Skeletal muscle cell (primary cell): ENCODE data around the gene CCDC171.
A peak's percentile ranks its signal among the peaks of the same experiment; 100 is the strongest.

Experiments used
- DNase-seq: peaks from one replicate; pipeline ENCODE4 v3.0.0-alpha.2; 2010; ENCODE audit warnings: low read depth
- H3K4me3 ChIP-seq: 2 replicates; pipeline ENCODE4 v1.5.1; 2011; ENCODE audit warnings: low read depth, mild to moderate bottlenecking, control low read depth, low read length, moderate library complexity

The CCDC171 gene

GRCh38 chr9:15942831-15943424 lies 390.1 kb downstream of the CCDC171 start:
- no peak overlapping the region for H3K4me3 ChIP-seq
- DNase-seq = no peak

GRCh38 chr9:15944341-15944740 lies 391.5 kb downstream of the CCDC171 start:
- DNase-seq = no peak
- H3K4me3 ChIP-seq = no peak overlapping the region

- no peak for DNase-seq
- H3K4me3 ChIP-seq = no peak overlapping the region
These were observed 406.8 kb downstream of the CCDC171 start for GRCh38 chr9:15959663-15960062.

- H3K4me3 ChIP-seq = no peak overlapping the region
- peak; percentile 25 for DNase-seq
These were observed 408.4 kb downstream of the CCDC171 start for GRCh38 chr9:15961217-15961616.

- no peak overlapping the region for H3K4me3 ChIP-seq
- no peak for DNase-seq
These were observed 412.5 kb downstream of the CCDC171 start for GRCh38 chr9:15965246-15965745.

GRCh38 chr9:15966471-15966870 lies 413.6 kb downstream of the CCDC171 start:
- DNase-seq = no peak
- no peak overlapping the region for H3K4me3 ChIP-seq

- no peak for DNase-seq
These were observed 414.2 kb downstream of the CCDC171 start for GRCh38 chr9:15967068-15967467.

GRCh38 chr9:15972760-15973159 lies 419.9 kb downstream of the CCDC171 start:
- H3K4me3 ChIP-seq = no peak overlapping the region
- no peak for DNase-seq

More at GRCh38 chr9:15967068-15967467, 414.2 kb downstream of the CCDC171 start:
- no peak overlapping the region for H3K4me3 ChIP-seq

- DNase-seq = no peak
- H3K4me3 ChIP-seq = no peak overlapping the region
These were observed 422.4 kb downstream of the CCDC171 start for GRCh38 chr9:15975101-15975778.

GRCh38 chr9:15977438-15977837 lies 424.6 kb downstream of the CCDC171 start:
- DNase-seq = no peak
- no peak overlapping the region for H3K4me3 ChIP-seq

- H3K4me3 ChIP-seq = no peak overlapping the region
- DNase-seq = no peak
These were observed 429.3 kb downstream of the CCDC171 start for GRCh38 chr9:15982182-15982581.

GRCh38 chr9:15999422-16000339 lies 446.8 kb downstream of the CCDC171 start:
- DNase-seq = peak; percentile 98
- H3K4me3 ChIP-seq = no peak overlapping the region

GRCh38 chr9:16000811-16001210 lies 448.0 kb downstream of the CCDC171 start:
- peak; percentile 77 for DNase-seq
- no peak overlapping the region for H3K4me3 ChIP-seq

- no peak overlapping the region for H3K4me3 ChIP-seq
- DNase-seq = no peak
These were observed 449.0 kb downstream of the CCDC171 start for GRCh38 chr9:16001856-16002255.

GRCh38 chr9:16002816-16003215 lies 450.0 kb downstream of the CCDC171 start:
- no peak overlapping the region for H3K4me3 ChIP-seq
- peak; percentile 60 for DNase-seq

- H3K4me3 ChIP-seq = no peak overlapping the region
- DNase-seq = no peak
These were observed 450.9 kb downstream of the CCDC171 start for GRCh38 chr9:16003785-16004184.

GRCh38 chr9:16004613-16005012 lies 451.8 kb downstream of the CCDC171 start:
- H3K4me3 ChIP-seq = no peak overlapping the region

GRCh38 chr9:16010221-16010620 lies 457.4 kb downstream of the CCDC171 start:
- no peak overlapping the region for H3K4me3 ChIP-seq
- DNase-seq = no peak

More at GRCh38 chr9:16004613-16005012, 451.8 kb downstream of the CCDC171 start:
- DNase-seq = no peak

GRCh38 chr9:16012621-16013020 lies 459.8 kb downstream of the CCDC171 start:
- H3K4me3 ChIP-seq = no peak overlapping the region
- no peak for DNase-seq

- DNase-seq = no peak
These were observed 460.5 kb downstream of the CCDC171 start for GRCh38 chr9:16013366-16013765.

More at GRCh38 chr9:16013366-16013765, 460.5 kb downstream of the CCDC171 start:
- no peak overlapping the region for H3K4me3 ChIP-seq
